Frontal cortex (tissue), 4 donors: ENCODE data around the gene CD82. TPM values are rescaled to one million over a fixed set of nuclear protein-coding genes. Genes with fewer than 3 reads are reported as not detected.

Experiments
- DNase-seq, 2 donors: peaks; one replicate each; pipeline ENCODE4 v3.0.0; 2012; ENCODE audit warnings: low spot score in 2 of 2
- FAIRE-seq: peaks from 2 replicates; lab custom pipeline; 2012; peaks lifted over from hg19 to GRCh38; lab: Jason Lieb, UNC
- total RNA-seq: library from RNA; depleted of rRNA; stranded (reverse); fragments of >200 nt; gene quantifications from one replicate; pipeline ENCODE4 v1.2.3, GENCODE V29; 2014
- donor health status: control.
- donor health status: control.
- donor health status: control.

Gene CD82
- total RNA-seq, 1 donor from 2014 or later, result 6.5 TPM

DNA sequence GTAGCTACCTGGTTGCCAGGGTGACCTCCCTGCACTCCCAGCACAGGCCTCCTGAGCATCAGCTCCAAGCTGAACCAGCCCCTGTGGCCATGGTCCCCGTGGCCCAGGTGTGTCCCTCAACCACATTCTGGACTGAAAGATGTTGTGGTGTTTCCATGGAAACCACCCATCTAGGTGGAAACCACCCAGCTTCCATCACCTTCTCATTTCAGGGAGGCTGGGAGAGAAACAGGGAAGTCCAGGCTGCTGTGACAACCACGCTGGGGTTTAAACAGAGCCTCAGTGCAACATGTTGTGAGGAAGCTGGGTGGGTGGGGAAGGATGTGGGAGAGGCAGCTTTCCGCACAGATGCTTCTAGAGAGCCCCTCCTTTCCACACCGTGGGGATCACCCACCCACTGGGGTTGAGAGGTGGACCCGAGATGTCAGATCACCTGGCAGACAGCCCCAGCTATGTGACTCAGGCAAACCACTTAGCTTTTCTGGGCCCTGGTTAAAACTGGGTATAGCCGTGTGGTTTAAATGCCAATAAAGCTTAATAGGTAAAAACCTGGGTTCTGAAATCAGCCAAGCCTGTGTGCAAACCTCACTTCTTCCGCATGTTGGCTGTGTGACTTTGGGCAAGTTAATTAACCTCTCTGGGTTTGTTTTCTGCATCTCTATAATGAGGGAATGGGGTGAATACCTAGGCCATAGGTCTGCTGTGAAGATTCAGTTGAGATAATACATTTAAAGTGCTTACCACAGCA lies 46.4 kb downstream of the CD82 start:
- DNase-seq (no peak), FAIRE-seq (no peak)

- FAIRE-seq (no peak), DNase-seq (no peak)
Observed at GRCh38 chr11:44613153-44613552, 47.7 kb downstream of the CD82 start.

- DNase-seq (no peak), FAIRE-seq (no peak)
Observed at GRCh38 chr11:44614281-44614775, 48.9 kb downstream of the CD82 start.

- DNase-seq (no peak), FAIRE-seq (no peak)
Observed at GRCh38 chr11:44615041-44615755, 49.7 kb downstream of the CD82 start.

- DNase-seq, result no peak
- FAIRE-seq, result no peak
Observed at GRCh38 chr11:44615913-44616791, 50.7 kb downstream of the CD82 start.

- no peak for DNase-seq
- no peak for FAIRE-seq
Observed at GRCh38 chr11:44617671-44618461, 52.4 kb downstream of the CD82 start.

- FAIRE-seq, result no peak
- no peak for DNase-seq
Observed at GRCh38 chr11:44618561-44619425, 53.3 kb downstream of the CD82 start.

DNA sequence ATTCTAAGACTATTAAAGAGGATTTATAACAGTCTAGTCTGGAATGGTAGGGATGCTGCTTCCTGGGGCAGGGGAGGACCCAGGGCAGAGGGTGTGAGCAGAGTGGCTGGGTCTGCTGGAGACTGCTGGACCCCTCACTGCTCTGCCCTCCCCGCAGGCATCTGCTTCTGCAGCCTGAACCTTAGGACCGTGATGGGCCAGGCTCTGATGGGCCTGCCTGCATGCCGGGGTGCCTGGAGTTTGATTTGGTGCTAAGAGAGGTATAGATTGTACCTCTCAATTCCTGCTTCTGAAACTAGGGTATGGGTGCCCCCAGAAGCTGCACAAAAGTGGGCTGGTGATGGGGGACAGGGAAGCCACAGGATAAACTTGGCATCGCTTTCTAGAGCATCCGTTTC lies 54.9 kb downstream of the CD82 start:
- FAIRE-seq (no peak), DNase-seq (no peak)

DNA sequence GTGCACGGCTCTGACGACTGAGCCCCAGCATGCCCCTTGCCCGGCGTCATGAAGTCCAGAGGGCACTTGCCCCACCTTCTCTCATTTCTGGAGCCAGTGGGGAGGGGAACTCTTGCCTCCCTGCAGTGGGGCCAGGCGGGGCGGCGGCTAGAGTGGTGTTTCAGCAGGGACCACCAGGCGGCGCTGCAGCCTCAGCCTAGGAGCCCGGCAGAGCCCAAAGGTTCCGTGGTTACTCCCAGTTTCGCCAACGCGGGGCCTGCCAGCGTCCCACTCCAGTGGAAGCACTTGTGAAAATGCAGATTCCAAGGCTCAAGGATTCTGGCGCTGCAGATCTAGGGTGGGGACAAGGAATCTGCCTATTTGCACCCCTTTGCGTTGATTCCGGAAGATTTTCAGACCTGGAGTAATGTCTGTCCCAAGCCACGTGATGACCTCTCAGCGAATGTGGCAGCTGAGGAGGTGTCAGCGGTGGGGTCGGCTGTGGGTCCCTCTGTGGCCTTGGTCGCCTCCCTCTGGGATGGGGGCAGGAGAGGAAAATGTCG lies 55.7 kb downstream of the CD82 start:
- FAIRE-seq, result no peak

GRCh38 chr11:44621784-44622183 lies 56.3 kb downstream of the CD82 start:
- DNase-seq, result no peak
- FAIRE-seq, result no peak

More for the DNA sequence above, 55.7 kb downstream of the CD82 start:
- DNase-seq, result peak; percentile 68 to 84

DNA sequence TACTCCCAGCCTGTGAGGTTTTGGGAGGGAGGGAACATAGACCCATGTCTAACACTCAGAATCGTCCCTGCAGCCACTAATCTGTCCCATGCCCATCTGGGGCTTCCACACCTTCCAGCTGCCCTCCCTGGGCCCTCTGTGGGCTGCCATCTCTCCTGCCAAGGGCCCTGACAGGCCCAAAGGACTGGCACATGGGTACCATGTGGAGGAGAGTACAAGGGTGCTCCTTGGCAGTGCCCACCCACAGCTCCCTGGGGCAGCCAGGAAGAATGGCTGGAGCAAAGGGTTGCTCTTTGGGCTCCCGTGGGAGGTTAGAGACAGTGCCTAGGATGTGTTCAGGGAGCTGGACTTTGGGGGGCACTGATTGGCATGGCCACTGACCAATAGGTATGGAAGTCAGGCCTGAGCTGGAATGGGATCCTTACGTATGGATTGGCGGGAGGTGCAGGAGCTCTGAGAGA lies 56.8 kb downstream of the CD82 start:
- DNase-seq, result no peak
- no peak for FAIRE-seq

DNA sequence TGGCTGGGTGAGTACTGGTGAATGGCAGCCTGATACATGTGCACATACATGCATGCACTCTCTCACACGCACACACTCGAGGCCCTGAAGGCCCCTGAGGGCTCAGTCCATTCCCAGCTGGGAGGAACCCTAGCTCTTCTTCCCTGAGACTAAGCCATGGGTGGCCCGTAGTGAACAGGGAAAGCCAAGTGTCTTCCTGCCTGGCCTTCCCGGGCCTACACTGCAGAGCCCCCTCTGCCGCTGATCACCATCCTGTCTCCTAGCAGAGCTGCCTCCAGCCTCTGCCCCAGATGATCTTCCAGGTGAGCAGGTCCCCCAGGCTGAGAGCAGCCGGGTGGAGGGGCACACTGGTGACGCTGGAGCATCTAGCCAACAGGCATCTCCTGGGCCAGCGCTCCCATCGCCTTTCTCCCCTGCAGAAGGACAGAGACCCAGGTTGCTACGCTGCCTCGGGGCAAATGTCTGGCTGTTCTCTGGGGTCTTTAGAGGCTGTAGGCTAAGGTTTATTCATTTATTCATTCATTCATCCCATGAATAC lies 57.3 kb downstream of the CD82 start:
- DNase-seq, result no peak
- no peak for FAIRE-seq

DNA sequence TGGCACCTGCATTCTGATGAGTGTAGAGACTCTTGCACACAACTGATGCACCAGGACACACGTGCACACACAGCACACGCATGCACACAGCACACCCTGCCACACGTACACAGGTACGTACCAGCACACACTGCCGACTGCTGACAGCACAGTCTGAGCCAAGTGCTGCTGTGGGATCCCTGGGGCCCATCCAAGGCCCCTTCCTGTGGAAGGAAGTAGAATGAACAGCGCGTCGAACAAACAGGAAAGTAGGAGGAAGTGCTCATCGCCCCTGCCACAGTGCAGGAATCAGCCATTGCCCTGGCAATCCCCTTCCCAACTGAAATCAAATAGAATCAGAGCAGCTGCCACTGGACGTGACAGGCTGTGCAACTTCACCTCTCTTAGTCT lies 57.9 kb downstream of the CD82 start:
- DNase-seq (no peak), FAIRE-seq (no peak)

DNA sequence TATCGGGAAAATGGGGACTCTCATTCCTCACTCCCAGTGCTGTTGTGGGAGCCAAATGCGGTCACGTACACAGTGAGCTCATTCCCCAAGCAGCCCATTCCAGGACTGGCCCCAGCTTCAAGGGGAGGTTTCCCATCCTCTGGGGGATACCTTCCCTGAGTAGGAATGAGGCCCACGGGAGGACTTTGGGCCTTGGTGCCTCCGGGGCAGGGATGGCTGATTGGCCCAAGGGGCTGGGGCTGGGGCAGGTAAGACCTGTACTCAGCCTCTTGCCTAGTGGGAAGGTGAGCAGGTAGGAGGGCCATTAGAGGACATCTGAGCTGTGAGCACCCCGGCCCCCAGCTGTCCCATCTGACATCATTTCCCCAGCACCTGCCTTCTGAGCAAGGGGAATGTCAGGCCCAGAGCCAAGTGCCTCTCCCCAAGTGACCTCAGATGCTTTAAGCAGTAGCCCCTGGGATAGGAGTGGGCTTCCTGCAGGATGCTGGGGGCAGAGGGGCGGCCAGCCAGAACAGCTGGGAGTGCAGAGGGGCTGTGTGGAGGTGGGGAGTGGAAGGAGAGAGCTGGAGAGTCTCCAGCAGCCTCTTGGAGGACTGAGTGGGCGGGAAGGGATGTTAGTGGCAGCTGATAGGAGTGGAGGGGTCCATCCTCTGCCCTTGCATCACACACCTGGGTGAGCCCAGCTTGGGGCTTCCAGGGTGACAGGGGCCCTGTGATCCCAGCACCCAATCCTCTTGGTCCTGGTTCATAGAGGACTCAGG lies 58.4 kb downstream of the CD82 start:
- FAIRE-seq (no peak), DNase-seq (no peak)

- FAIRE-seq, result no peak
- no peak for DNase-seq
Observed at GRCh38 chr11:44624761-44625221, 59.3 kb downstream of the CD82 start.

- FAIRE-seq (no peak), DNase-seq (no peak)
Observed at GRCh38 chr11:44625759-44626523, 60.5 kb downstream of the CD82 start.
